ENCODE data around the gene PDXP.

- TF ChIP-seq, protein P1, sequence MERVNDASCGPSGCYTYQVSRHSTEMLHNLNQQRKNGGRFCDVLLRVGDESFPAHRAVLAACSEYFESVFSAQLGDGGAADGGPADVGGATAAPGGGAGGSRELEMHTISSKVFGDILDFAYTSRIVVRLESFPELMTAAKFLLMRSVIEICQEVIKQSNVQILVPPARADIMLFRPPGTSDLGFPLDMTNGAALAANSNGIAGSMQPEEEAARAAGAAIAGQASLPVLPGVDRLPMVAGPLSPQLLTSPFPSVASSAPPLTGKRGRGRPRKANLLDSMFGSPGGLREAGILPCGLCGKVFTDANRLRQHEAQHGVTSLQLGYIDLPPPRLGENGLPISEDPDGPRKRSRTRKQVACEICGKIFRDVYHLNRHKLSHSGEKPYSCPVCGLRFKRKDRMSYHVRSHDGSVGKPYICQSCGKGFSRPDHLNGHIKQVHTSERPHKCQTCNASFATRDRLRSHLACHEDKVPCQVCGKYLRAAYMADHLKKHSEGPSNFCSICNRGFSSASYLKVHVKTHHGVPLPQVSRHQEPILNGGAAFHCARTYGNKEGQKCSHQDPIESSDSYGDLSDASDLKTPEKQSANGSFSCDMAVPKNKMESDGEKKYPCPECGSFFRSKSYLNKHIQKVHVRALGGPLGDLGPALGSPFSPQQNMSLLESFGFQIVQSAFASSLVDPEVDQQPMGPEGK (CRISPR knock-in tag; IDR thresholded peaks at IDR 0.05; ENCODE audit: borderline replicate concordance): no peak
- TF ChIP-seq, protein P2, sequence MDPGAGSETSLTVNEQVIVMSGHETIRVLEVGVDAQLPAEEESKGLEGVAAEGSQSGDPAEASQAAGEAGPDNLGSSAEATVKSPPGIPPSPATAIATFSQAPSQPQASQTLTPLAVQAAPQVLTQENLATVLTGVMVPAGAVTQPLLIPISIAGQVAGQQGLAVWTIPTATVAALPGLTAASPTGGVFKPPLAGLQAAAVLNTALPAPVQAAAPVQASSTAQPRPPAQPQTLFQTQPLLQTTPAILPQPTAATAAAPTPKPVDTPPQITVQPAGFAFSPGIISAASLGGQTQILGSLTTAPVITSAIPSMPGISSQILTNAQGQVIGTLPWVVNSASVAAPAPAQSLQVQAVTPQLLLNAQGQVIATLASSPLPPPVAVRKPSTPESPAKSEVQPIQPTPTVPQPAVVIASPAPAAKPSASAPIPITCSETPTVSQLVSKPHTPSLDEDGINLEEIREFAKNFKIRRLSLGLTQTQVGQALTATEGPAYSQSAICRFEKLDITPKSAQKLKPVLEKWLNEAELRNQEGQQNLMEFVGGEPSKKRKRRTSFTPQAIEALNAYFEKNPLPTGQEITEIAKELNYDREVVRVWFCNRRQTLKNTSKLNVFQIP (CRISPR knock-in tag; IDR thresholded peaks at IDR 0.05; ENCODE audit: borderline replicate concordance, low read depth): no peak
- TF ChIP-seq CREB5 (CRISPR knock-in tag; IDR thresholded peaks at IDR 0.05; ENCODE audit: low read depth) (no peak), CSRNP3 (CRISPR knock-in tag; IDR thresholded peaks at IDR 0.05) (no peak), TCF4 (CRISPR knock-in tag; IDR thresholded peaks at IDR 0.05; ENCODE audit: borderline replicate concordance) (no peak), ARNTL (CRISPR knock-in tag; IDR thresholded peaks at IDR 0.05; ENCODE audit: borderline replicate concordance, low read depth) (no peak), ZFP30 (CRISPR knock-in tag; IDR thresholded peaks at IDR 0.05) (no peak)
These were observed 17.6 kb downstream of the PDXP start for GRCh38 chr22:37675930-37676735.
